ENCODE data around the gene HSPA5.

HSPA5 gene

GRCh38 chr9:125254231-125254630 lies 13.1 kb upstream of the HSPA5 start:
- H3K27ac ChIP-seq (replicated peaks), result no peak overlapping the region
- H3K4me3 ChIP-seq (replicated peaks; ENCODE audit: insufficient read depth, low read length), result no peak overlapping the region
- no peaks in the 10 kb centered on the region for H3K27me3 ChIP-seq (ENCODE audit: insufficient read depth, poor library complexity, severe bottlenecking)
- DNase-seq (ENCODE audit: low read depth in 1 of 2, low spot score in 1 of 2), result no peak
- TF ChIP-seq CTCF (IDR thresholded peaks at IDR 0.05; ENCODE audit: insufficient read depth, low read length) (no peak), REST (IDR thresholded peaks at IDR 0.05; ENCODE audit: insufficient replicate concordance, low read depth) (no peak), GABPA (IDR thresholded peaks at IDR 0.05; ENCODE audit: low read depth) (no peak), POLR2AphosphoS5 (IDR thresholded peaks at IDR 0.05; ENCODE audit: low read depth) (no peak), SPI1 (IDR thresholded peaks at IDR 0.05; ENCODE audit: borderline replicate concordance, low read depth) (no peak)

- Histone ChIP-seq H3K27me3 (ENCODE audit: insufficient read depth, poor library complexity, severe bottlenecking) (no peaks in the 10 kb centered on the region), H3K4me3 (replicated peaks; ENCODE audit: insufficient read depth, low read length) (no peak overlapping the region), H3K27ac (replicated peaks) (no peak overlapping the region)
- no peak for DNase-seq (ENCODE audit: low read depth in 1 of 2, low spot score in 1 of 2)
- no peak for TF ChIP-seq POLR2AphosphoS5 (IDR thresholded peaks at IDR 0.05; ENCODE audit: low read depth)
- no peak for TF ChIP-seq REST (IDR thresholded peaks at IDR 0.05; ENCODE audit: insufficient replicate concordance, low read depth)
- no peak for TF ChIP-seq SPI1 (IDR thresholded peaks at IDR 0.05; ENCODE audit: borderline replicate concordance, low read depth)
- TF ChIP-seq GABPA (IDR thresholded peaks at IDR 0.05; ENCODE audit: low read depth), result no peak
- no peak for TF ChIP-seq CTCF (IDR thresholded peaks at IDR 0.05; ENCODE audit: insufficient read depth, low read length)
Observed at GRCh38 chr9:125246261-125246667, 5.1 kb upstream of the HSPA5 start.

- Histone ChIP-seq H3K27me3 (ENCODE audit: insufficient read depth, poor library complexity, severe bottlenecking) (no peaks in the 10 kb centered on the region), H3K27ac (replicated peaks) (peak overlapping the region; percentile 59), H3K4me3 (replicated peaks; ENCODE audit: insufficient read depth, low read length) (no peak overlapping the region)
- no peak for DNase-seq (ENCODE audit: low read depth in 1 of 2, low spot score in 1 of 2)
- TF ChIP-seq CTCF (IDR thresholded peaks at IDR 0.05; ENCODE audit: insufficient read depth, low read length) (no peak), SPI1 (IDR thresholded peaks at IDR 0.05; ENCODE audit: borderline replicate concordance, low read depth) (no peak), POLR2AphosphoS5 (IDR thresholded peaks at IDR 0.05; ENCODE audit: low read depth) (no peak), GABPA (IDR thresholded peaks at IDR 0.05; ENCODE audit: low read depth) (no peak), REST (IDR thresholded peaks at IDR 0.05; ENCODE audit: insufficient replicate concordance, low read depth) (no peak)
Observed at GRCh38 chr9:125243792-125244260, 2.7 kb upstream of the HSPA5 start.
